Fibroblast of lung (primary cell): ENCODE results near the gene PDSS1.

Experiments used
- CTCF ChIP-seq, 2 donors: IDR thresholded peaks in 1 of 2; conservative IDR thresholded peaks in 1 of 2; 1 replicate in 1 of 2; 2 replicates in 1 of 2; pipeline ENCODE4 v1.5.1; 2011 to 2012; ENCODE audit warnings: low read length in 2 of 2, control low read depth in 1 of 2, inconsistent platforms in 1 of 2, low read depth in 1 of 2, mild to moderate bottlenecking in 1 of 2
- EZH2 ChIP-seq: IDR thresholded peaks from 2 replicates; pipeline ENCODE4 v1.5.1; 2012; ENCODE audit warnings: low read length, control low read depth, mild to moderate bottlenecking; ENCODE audit errors: missing control alignments

- TF ChIP-seq CTCF (conservative IDR thresholded peaks at IDR 0.05 in 1 of 2, IDR thresholded peaks at IDR 0.05 in 1 of 2; ENCODE audit: low read depth in 1 of 2, low read length in 2 of 2): no peak
- TF ChIP-seq EZH2: no peak
These were observed 47.1 kb upstream of the PDSS1 start for GRCh38 chr10:26650406-26650805.
